ENCODE measurements around the gene GFY.
A peak's percentile ranks its signal among the peaks of the same experiment; 100 is the strongest.

Gene GFY, protein sequence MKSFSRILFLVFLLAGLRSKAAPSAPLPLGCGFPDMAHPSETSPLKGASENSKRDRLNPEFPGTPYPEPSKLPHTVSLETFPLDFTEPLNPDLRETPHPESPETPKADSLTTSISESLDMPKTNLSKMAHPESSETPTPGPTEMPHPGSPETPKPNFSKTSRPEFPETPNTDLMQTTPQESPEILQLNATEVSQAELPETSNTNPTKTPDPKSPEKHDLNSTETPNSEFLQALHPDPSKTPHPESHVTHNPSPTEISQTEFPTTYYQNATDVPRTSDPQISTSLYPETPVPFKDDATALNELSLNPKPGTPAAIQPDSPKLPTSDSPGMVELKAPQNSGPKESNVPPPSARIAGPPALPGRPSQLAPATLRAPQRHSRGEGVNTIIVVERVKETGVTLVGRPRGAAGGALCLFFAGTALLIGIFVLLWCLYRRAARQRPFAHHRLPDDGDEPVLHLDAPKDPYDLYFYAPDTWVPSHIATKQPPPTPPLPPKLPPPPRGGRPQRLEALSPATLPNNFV

DNA sequence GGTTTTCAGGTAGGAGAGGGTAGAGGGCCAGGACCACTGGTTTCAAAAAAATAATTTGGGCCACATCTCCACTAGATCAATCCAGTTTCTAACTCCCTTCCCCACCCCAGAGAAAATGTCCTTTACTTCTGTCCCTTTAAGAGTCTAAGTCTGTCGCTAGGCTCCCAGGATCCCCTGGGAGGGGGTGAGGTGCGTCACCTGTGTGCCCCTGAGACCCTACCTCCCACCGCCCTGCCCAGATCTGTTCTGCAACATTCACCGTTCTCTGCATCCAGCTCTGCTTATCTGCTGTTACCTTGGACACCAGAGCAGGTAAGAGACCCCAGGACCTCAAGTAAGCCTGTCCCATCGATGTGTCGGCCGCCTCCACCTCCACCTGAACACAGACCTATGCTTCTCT is at the start of gene GFY:
GFY (plus strand) TSS at position 211 of the 400 bp plus-strand sequence. CDS start 1,043 bp downstream, outside the sequence.
- DNase-seq, result no peak

DNA sequence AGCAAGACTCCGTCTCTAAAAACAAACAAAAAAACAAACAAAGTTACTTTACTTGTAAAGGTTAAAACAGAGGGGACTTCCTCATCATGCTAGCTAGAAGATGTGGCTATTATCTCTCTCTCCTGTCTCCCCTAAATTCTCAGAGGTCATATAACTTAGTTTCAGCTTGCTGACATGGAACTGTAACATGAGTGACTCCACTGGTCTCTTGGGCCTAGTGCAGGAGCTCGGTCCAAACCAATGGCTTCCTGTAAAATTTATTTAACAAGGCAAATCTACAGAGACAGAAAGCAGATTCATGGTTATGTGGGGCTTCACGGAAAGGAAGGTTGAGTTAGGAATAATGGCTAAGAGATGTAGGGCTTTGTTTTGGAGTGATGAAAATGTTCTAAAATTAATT is 46.7 kb upstream of the GFY start:
- DNase-seq, result no peak

- no peak for DNase-seq
These were observed 44.8 kb upstream of the GFY start for GRCh38 chr19:49380391-49380790.

DNA sequence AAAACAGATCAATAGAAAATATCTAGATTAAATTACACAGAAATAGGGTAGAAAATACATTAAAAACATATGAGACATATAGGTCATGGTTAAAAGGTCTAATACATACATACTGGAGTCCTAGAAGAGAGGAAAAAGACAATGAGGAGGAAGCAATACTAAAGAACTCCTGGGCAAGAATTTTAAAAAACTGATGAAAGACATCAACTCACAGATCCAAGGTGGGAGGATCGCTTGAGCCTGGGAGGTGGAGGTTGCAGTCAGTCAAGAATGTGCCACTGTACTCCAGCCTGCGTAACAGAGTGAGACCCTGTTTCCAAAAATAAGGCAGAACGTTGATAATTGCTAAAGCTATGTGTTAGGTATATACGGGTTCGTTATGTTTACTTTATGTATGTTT is 42.5 kb upstream of the GFY start:
- DNase-seq, result no peak

DNA sequence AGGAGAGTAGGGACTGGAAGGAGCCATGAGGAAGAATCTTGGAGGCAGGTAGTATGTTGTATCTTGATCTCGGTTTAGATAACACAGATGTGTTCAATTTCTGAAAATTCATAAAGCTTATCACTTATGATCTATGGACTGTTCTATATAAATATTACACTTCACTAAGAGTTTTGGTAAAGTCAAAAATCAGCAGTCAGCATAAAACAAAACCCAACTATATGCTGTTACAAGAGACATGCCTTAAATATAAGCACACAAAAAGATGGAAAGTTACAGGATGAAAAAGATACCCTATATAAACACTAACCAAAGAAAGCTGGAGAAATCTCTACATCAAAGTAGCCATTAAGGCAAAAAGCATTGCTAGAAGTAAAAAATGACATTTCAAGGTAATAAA is 41.6 kb upstream of the GFY start:
- DNase-seq, result no peak

GRCh38 chr19:49387936-49388372 is 37.2 kb upstream of the GFY start, which contains the start of gene KASH5:
Gene KASH5 (plus strand): TSS chr19:49388249. CDS start chr19:49390884, 2,635 bp downstream.
- DNase-seq, result peak; percentile 82 to 86

- DNase-seq, result no peak
These were observed 35.8 kb upstream of the GFY start for GRCh38 chr19:49389406-49389805.

DNA sequence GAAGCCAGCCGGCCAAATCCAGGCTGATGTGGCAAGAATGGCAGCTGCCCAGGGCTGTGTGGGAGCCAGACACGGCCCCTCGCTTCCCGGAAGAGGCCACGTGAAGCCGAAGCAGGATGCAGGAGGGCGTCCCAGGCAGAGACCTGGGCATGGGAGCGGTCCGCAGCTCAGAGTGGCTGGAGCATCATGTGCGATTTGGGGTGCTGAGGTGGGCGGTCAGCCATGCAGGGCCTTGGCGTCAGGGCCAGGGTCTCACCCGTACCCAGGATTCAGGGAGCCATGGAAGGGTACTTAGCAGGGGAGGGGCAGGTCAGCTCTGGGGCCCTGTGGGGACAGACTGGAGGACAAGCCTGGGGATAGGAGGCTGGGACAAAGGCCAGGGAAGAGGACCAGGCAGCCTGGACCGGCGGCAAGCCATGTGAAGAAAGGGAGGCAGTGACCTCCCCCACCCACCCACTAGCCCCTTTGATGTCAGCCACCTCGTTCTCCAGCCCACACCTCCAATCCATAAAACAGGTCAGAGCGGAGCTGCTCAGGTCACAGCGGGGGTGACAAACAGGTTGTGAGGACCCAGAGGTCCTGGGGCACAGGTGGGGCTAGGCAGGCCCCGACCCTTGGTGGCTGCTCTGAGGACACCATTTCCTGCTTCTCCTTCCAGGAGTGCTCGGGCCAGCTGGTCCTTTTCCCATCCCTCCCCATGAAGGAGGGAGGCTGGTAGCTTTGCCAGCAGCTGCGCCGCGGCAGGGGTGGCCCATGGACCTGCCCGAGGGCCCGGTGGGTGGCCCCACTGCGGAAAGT is 34.9 kb upstream of the GFY start:
- no peak for DNase-seq

DNA sequence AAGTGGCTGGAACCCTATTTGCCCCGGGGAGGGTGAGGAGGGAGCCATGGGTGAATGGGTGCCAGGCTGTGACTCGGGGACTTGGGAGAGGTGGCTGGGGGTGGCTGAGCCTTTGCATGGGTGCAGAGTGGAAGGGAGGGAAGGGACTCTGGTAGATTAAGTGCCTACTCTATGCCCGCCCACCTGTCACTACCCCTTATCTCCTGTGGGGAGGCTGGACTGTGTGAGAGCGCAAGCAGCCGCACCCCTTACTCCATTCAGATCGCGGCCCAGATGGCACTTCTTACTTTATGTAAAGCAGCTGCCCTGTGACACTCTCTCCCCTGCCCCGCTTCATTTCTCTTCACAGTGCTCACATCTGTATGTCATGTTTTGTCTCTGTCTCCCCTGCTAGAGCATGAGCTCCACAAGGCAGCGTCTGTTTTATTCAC is 34.2 kb upstream of the GFY start:
- DNase-seq, result no peak

GRCh38 chr19:49391581-49392399 is 33.4 kb upstream of the GFY start:
- peak; percentile 84 for DNase-seq

DNA sequence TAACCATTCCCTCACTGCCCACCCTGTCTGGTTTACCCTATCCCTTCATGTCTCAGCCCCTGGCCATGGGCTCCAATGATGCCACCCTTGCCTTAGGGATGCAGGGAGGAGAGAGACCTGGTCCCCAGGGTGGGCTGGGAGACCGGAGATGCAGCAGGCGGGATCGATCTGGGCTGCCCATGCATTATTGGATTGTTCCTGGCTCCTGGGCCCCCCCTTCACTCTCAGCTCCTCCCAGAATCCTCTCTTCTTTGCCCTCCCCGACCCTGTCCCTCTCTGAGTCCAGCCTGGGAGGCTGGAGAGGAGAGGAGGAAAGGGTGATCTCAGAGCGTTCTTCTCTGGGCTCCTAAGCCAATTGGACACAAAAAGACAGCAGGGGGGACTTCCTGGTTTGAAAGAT is 31.3 kb upstream of the GFY start:
- DNase-seq, result no peak

DNA sequence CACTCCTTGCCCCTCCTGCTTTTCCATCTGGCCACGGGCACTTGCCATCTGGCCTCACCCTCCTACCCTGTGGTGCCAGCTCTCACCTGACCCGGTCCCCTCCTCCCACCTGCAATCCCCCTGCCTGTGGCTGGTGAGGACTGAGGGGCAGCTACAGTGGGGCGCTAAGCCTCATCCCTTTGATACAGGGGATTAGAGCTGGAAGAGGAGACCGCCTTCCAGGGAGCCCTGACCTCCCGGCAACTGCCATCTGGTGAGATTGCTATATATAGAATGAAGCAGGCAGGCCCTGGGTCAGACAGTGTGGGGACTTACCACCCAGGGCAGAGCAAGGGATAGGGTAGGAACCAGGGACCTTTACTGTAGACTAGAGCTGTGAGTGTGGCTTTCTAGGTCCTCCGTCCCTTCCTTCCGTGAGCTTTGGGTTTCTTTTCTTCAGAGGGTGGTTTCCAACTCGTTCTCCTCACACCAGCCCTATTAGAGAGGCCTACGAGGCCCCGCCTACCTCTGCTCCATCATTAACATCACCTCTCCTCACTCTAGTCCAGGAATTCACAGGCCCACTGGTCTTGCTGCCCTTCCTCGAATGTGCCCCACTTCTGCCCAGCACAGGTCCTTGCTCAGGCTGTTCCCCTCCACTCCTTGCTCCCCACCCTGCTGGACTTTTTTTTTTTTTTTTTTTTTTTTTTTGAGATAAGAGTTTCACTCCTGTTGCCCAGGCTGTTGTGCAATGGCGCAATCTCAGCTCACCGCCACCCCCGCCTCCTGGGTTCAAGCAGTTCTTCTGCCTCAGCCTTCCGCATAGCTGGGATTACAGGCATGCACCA is 29.4 kb upstream of the GFY start:
- DNase-seq, result no peak

DNA sequence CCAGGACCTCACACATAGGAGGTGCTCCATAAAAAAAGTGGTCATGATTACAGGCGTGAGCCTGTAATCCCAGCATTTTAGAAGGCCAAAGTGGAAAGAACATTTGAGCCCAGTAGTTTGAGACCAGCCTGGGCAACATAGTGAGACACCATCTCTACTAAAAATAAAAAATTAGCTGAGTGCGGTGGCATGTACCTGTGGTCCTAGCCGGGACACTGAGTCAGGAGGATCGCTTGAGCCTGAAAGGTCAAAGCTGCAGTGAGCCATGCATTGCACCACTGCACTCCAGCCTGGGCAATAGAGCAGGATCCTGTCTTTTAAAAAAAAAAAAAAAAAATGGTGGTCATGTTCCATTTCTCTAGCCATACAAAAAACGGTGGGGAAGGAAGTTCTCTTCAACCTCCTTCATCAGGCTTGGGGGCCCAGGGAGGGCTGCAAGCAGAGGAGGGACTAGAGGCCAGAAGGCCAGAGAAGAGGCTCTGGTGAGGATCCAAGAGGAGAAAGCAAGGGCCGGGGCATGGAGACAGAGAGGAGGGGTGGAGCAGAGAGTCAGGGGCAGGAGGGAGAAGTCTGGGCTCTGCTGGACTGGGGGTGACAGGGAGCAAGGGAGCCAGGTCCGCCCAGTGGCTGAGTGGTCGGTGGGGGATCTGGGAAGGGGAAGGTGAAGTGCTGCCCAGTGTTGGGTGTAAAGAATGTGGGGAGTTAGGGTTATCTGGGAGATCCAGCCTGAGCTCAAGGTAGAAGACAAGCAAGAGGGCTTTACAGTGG is 28.3 kb upstream of the GFY start:
- DNase-seq, result no peak

GRCh38 chr19:49398001-49398615 is 27.1 kb upstream of the GFY start:
- no peak for DNase-seq

DNA sequence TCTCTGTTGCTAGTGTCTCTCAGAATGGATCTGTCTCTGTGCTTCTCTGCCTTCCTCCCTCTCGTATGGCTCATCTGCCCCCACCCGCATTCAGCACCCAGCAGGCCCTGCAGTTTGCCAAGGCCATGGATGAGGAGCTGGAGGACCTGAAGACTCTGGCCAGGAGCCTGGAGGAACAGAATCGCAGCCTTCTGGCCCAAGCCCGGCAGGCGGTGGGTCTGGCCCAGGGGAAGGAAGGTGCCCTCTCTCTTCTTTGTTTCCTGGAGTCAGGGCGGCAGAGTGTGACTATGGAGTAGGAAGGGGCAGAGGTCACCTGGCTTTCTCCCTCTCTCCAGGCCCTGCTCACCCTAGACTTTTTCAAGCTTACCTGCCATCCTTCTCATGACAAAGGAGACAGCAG is 26.3 kb upstream of the GFY start:
- no peak for DNase-seq

DNA sequence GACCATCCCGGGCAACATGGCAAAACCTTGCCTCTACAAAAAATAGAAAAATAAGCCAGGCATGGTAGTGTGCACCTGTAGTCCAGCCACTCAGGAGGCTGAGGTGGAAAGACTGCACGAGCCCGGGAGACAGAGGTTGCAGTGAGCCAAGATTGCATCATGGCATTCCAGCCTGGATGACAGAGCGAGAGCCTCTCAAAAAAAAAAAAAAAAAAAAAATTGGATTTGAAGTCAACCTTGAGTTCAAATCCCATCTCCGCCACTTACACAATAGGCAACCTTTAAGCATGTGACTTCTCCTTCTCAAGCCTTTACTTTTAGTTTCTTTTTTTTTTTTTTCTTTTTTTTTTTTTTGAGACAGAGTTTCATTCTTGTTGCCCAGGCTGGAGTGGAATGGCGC is 25.2 kb upstream of the GFY start:
- no peak for DNase-seq

GRCh38 chr19:49403404-49404187 is 21.6 kb upstream of the GFY start:
- no peak for DNase-seq

- DNase-seq, result no peak
These were observed 18.1 kb upstream of the GFY start for GRCh38 chr19:49407079-49407478.

GRCh38 chr19:49407482-49408015 is 17.6 kb upstream of the GFY start:
- DNase-seq, result no peak
